ENCODE results near the gene DCAF11. TPM values are rescaled to one million over a fixed set of nuclear protein-coding genes. Genes with fewer than 3 reads are reported as not detected.
A peak's percentile ranks its signal among the peaks of the same experiment; 100 is the strongest.

The DCAF11 gene
- total RNA-seq, 4 donors from 2014 or later: 64.2 to 71.7 (median 68.3) TPM

DNA sequence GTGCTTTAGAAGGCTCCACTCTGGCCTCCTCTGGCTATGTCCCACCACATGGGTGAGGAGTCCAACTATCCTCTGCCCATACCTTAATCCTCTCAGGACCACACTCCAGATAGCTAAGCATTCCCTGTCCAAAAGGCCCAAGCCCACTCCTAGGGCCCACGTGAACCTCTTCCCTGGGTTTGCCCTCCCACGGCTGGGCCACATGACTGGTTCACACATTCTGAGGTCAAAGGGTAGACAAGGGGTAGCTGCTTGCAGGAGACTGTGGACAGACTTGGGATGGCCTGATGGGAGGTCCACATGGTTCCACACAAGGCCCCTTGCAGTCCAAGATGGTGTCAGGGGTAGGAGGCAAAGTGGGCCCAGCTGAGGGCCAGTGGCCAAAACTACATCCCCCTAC, 26.5 kb upstream of the DCAF11 start:
- no peak for TF ChIP-seq POLR2AphosphoS5 (IDR thresholded peaks at IDR 0.05)
- TF ChIP-seq EP300 (IDR thresholded peaks at IDR 0.05): no peak
- TF ChIP-seq, protein P1, sequence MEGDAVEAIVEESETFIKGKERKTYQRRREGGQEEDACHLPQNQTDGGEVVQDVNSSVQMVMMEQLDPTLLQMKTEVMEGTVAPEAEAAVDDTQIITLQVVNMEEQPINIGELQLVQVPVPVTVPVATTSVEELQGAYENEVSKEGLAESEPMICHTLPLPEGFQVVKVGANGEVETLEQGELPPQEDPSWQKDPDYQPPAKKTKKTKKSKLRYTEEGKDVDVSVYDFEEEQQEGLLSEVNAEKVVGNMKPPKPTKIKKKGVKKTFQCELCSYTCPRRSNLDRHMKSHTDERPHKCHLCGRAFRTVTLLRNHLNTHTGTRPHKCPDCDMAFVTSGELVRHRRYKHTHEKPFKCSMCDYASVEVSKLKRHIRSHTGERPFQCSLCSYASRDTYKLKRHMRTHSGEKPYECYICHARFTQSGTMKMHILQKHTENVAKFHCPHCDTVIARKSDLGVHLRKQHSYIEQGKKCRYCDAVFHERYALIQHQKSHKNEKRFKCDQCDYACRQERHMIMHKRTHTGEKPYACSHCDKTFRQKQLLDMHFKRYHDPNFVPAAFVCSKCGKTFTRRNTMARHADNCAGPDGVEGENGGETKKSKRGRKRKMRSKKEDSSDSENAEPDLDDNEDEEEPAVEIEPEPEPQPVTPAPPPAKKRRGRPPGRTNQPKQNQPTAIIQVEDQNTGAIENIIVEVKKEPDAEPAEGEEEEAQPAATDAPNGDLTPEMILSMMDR (IDR thresholded peaks at IDR 0.05): no peak
- no peak for TF ChIP-seq POLR2A (IDR thresholded peaks at IDR 0.05)
- DNase-seq (ENCODE audit: low spot score in 2 of 2): no peak

DNA sequence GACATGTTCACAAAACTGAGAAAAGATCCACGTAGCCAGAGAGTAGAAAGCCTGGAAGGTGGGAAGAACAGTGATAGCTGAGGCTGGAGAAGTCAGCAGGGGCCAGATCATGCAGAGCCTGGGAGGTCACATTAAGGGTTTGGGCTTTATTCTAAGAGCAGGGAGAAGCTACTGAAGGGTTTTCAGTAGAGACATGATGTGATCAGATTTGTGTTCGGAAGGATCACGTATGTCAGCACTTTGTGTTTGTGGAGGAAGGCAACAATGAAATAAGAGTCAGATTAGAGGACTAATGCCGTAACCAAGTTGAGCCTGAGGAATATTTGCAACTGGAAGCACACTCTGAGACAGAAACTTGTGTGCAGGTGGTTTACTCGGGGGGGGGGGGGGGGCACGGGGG, 24.7 kb upstream of the DCAF11 start:
- no peak overlapping the region for H3K4me3 ChIP-seq
- H3K27me3 ChIP-seq: no peaks in the 10 kb centered on the region
- no peak overlapping the region for H3K27ac ChIP-seq
- TF ChIP-seq POLR2A (IDR thresholded peaks at IDR 0.05): no peak
- no peak for TF ChIP-seq POLR2AphosphoS5 (IDR thresholded peaks at IDR 0.05)
- TF ChIP-seq EP300 (IDR thresholded peaks at IDR 0.05): no peak
- TF ChIP-seq, protein P1 (IDR thresholded peaks at IDR 0.05): no peak
- 89% methylated on average over 6 of the region's 6 CpGs for WGBS
- DNase-seq (ENCODE audit: low spot score in 2 of 2): no peak
- peaks cover 25% of the 10 kb centered on the region for H3K4me1 ChIP-seq
- H3K36me3 ChIP-seq: no peaks in the 10 kb centered on the region
- no peaks in the 10 kb centered on the region for H3K9me3 ChIP-seq

More for the DNA sequence above, 26.5 kb upstream of the DCAF11 start:
- Histone ChIP-seq H3K27ac (no peak overlapping the region), H3K9me3 (no peaks in the 10 kb centered on the region), H3K36me3 (no peaks in the 10 kb centered on the region), H3K27me3 (no peaks in the 10 kb centered on the region), H3K4me1 (peaks cover 12% of the 10 kb centered on the region), H3K4me3 (no peak overlapping the region)
- WGBS: 96% methylated on average over 2 of the region's 2 CpGs

DNA sequence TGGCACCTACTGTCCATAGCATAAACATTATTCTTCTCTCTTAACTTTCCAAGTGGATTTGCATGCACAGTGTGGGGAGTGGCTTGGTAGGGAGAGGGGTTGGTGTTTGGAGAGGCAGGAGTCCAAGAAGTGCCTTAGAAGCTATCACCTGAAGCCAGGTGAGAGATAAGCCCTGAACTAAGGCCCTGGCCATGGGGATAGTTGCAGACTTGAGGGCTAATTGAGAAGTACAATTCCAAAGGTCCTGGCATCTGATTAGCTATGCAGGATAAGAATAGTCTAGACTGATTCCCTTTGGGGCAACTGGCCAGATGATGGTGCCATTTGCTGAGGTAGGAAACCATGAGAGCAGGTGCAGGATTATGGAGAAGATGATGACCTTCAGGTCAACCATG, 22.5 kb upstream of the DCAF11 start:
- Histone ChIP-seq H3K27ac (no peak overlapping the region), H3K9me3 (no peaks in the 10 kb centered on the region), H3K36me3 (no peaks in the 10 kb centered on the region), H3K27me3 (no peaks in the 10 kb centered on the region), H3K4me1 (peaks cover 35% of the 10 kb centered on the region), H3K4me3 (no peak overlapping the region)
- TF ChIP-seq EP300 (IDR thresholded peaks at IDR 0.05): no peak
- DNase-seq (ENCODE audit: low spot score in 2 of 2): no peak

DNA sequence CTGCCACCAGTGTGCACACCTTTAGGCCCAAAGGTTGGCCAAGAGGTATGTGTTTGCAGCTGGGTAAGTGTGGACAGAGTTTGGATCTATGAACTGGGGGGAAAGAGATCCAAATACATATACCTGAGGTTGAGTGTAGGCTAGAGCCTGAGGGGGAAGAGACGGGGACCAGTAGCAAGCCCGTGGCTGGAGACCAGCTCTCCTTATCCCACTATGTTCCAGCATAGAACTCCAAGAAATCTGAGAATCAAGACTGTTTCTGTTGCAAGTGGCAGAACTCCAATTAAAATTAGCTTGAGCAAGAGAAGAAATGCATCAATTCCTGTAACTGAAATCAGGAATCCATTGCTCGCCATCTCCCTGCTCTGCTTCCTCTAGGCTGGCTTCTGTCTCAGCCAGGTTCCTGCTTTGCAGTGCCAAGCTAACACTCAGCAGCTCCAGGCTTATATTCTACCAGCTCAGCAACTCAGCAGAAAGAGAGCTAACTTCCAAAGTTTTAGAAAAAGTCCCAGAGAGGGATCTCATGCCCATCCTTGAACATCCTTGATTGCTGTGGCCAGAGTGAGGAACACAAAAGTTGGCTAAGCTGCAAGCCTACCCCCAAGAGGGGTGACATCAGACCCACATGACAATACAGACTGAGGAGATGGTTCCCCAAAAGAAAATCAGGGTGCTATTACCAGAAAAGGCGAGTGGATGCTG, 21.9 kb upstream of the DCAF11 start:
- 81% methylated on average over 4 of the region's 4 CpGs for WGBS

DNA sequence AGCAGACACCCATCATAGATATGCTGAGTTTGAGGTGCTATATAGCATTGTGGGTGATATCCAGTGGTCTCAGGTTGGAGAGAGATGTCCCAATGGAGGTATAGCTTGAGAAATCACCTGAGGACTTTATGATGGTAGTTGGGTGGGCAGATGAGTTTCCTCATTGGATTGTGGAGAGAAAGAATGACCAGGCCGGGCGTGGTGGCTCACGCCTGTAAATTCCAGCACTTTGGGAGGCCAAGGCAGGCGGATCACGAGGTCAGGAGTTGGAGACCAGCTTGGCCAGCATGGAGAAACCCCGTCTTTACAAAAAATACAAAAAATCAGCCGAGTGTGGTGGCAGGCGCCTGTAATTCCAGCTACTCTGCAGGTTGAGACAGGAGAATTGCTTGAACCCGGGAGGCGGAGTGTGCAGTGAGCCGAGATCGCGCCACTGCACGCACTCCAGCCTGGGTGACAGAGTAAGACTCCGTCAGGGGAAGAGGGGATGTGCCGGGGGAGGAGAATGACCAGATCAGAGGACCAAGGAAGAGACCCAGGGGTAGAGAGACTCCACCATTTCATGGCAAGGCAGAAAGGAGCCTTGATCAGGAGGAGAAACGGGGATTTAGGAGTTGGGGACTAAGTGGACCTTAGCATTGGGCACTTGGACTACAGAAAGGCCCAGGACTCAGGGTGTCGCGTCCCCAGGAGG, 21.2 kb upstream of the DCAF11 start:
- peaks cover 5% of the 10 kb centered on the region for H3K36me3 ChIP-seq
- H3K27me3 ChIP-seq: no peaks in the 10 kb centered on the region
- peak overlapping the region; percentile 94 for H3K27ac ChIP-seq
- no peak for TF ChIP-seq POLR2A (IDR thresholded peaks at IDR 0.05)
- TF ChIP-seq, protein P1 (IDR thresholded peaks at IDR 0.05): no peak
- no peak for TF ChIP-seq POLR2AphosphoS5 (IDR thresholded peaks at IDR 0.05)
- no peak for TF ChIP-seq EP300 (IDR thresholded peaks at IDR 0.05)
- no peaks in the 10 kb centered on the region for H3K9me3 ChIP-seq
- peak overlapping the region; percentile 97 for H3K4me3 ChIP-seq
- DNase-seq (ENCODE audit: low spot score in 2 of 2): no peak
- peaks cover 35% of the 10 kb centered on the region for H3K4me1 ChIP-seq
- 59% methylated on average over 18 of the region's 19 CpGs for WGBS

More for the DNA sequence above, 21.9 kb upstream of the DCAF11 start:
- H3K27me3 ChIP-seq: no peaks in the 10 kb centered on the region
- H3K4me3 ChIP-seq: no peak overlapping the region
- H3K4me1 ChIP-seq: peaks cover 35% of the 10 kb centered on the region
- H3K27ac ChIP-seq: peak overlapping the region; percentile 94
- TF ChIP-seq, protein P1 (IDR thresholded peaks at IDR 0.05): no peak
- TF ChIP-seq POLR2A (IDR thresholded peaks at IDR 0.05) (no peak), POLR2AphosphoS5 (IDR thresholded peaks at IDR 0.05) (no peak), EP300 (IDR thresholded peaks at IDR 0.05) (no peak)
- no peaks in the 10 kb centered on the region for H3K9me3 ChIP-seq
- H3K36me3 ChIP-seq: no peaks in the 10 kb centered on the region
- no peak for DNase-seq (ENCODE audit: low spot score in 2 of 2)
